ENCODE data around the gene NXNL1.
"Not testable (repeated sequence)": the region's sequence is repeated elsewhere in the genome, so short reads cannot be mapped to it uniquely, and the experiment has no call there.

Gene NXNL1

GRCh38 chr19:17486545-17487240 is 26.0 kb upstream of the NXNL1 start:
- DNase-seq, result no peak

- no peak for DNase-seq
These were observed 23.9 kb upstream of the NXNL1 start for GRCh38 chr19:17484520-17485185.

DNA sequence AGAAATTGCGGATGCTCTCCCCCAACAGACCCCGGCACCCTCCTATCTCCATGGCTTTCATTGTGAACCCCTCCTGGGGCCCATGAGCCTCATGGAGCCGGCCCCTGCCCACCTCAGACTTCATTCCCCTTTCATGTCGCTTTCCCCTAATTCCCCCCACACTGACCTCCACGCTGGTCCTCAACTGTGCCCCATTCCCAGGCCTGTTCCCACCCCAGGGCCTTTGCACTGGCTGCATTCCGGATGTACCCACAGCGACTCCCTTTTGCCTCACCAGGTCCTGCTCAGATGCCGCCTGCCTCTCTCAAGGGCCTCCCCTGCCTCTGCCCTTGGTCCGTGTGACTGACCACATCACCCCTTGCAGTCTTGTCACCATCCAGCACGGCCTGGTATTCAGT is 22.9 kb upstream of the NXNL1 start:
- no peak for DNase-seq

- no peak for DNase-seq
These were observed 22.3 kb upstream of the NXNL1 start for GRCh38 chr19:17482877-17483604.

DNA sequence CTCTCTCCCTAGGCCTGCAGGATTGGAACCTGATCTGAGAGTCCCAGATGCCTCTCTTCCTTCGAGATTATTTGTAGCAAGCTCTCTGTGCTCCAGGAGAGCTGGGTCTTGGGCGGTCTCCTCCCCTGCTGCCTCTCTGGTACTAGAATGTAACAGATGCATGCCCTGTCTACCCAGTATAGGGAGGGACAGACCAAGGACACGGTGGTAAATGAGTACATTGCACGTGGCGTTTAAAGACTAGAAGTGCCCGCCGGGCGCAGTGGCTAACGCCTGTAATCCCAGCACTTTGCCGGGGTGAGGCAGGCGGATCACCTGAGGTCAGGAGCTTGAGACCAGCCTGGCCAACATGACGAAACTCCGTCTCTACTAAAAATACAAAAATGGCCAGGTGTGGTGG is 21.3 kb upstream of the NXNL1 start:
- no peak for DNase-seq

- DNase-seq, result no peak
These were observed 18.6 kb upstream of the NXNL1 start for GRCh38 chr19:17479325-17479791.

GRCh38 chr19:17475541-17476115 is 14.9 kb upstream of the NXNL1 start:
- no peak for DNase-seq

GRCh38 chr19:17475011-17475540 is 14.3 kb upstream of the NXNL1 start:
- not testable (repeated sequence) for DNase-seq

GRCh38 chr19:17473041-17473440 is 12.3 kb upstream of the NXNL1 start:
- DNase-seq, result no peak

DNA sequence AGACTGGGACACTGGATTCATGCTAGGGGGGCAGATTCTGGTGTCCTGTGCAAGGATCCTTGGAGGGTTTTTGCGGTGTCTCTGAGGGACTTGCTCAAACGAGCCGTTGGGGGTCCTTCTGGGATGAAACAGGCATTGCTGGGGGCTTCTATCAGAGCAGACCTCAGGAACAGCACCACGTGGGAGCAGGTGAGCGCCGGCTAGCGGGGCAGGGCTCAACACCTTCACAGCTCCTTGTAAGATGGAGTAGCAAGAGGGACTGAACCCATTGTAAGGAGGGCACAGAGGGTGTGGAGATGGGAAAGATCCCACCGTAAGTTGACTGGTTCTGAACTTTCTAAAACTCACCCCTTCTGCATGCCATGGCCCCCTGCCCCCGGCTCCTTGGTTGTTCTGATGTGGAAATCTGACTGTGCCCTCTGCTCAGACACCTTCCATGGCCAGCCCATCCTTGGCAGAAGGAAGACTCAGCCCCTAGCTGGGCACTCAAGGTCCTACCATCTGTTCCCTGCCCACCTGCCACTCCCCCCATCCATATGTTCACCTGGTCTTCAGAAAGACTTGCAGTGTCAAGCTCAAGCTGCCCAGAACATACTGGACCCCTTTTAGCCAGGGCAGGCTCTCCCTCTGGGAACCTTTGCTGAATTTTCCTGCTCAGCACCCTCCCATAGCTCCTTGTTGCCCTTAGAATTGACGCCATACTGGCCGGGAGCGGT is 10.8 kb upstream of the NXNL1 start:
- DNase-seq, result no peak

DNA sequence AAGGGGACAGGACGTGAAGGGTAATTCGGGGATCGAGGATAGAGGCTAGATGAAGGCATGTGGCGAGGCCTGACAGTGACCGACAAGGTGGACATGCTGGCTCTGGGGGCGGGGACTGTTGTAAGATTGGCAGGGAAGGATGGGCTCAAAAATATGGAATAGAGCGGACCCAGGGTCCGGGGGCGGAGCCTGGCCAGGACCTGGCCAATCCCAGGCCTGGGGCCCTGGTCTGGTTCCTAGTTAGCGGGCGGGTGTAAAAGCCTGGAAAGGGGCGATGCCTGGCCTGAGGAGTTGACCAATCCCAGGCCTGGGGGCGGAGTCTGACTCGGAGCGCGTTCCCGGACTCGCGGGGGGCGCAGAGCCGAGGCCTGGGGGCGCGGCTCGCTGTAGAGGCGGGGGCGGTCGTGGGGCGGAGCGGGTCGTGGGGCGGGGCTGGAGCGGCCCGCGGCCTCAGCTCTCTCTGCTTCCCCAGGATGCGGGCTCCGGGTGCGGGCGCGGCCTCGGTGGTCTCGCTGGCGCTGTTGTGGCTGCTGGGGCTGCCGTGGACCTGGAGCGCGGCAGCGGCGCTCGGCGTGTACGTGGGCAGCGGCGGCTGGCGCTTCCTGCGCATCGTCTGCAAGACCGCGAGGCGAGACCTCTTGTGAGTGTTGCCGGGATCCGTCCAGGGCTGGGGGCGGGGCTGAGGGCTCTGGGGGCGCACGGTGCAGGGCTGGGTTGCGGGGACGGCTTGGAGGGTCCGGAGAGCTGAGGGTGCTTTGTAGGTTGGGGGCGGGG is 9.5 kb upstream of the NXNL1 start, which contains the start of gene SLC27A1:
SLC27A1 (plus strand) TSS at position 457 of the 774 bp plus-strand sequence; CDS start at position 474, 17 bp downstream.
- DNase-seq, result peak; percentile 92

DNA sequence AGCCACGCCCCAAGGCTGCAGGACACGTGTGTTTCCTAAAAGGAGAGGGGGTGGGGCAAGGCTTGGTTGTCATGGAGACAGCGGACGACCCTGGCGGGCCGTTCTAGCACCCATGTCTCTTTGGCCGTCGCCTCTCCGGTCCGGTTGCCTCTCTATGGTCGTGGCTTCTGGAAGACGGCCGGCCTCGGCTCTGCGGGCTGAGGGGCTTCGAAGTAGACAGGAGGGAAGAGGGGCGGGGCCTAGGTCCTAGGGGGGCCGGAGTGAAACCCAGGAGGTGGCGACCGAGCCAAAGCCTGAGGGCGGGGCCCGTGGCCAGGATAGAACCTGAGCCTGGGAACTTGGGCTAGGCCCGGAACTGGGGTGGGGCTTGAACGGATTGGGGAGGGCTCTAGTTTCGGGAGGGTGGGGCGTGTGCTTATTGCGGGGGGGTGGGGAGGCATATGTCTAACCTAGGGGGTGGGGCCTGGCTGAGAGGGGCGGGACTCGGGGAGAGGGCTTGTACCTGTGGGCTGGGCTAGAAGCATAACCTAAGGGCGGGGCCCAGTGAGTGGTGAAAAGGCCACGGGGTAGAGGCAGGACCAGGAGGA is 8.8 kb upstream of the NXNL1 start:
- peak; percentile 48 for DNase-seq

DNA sequence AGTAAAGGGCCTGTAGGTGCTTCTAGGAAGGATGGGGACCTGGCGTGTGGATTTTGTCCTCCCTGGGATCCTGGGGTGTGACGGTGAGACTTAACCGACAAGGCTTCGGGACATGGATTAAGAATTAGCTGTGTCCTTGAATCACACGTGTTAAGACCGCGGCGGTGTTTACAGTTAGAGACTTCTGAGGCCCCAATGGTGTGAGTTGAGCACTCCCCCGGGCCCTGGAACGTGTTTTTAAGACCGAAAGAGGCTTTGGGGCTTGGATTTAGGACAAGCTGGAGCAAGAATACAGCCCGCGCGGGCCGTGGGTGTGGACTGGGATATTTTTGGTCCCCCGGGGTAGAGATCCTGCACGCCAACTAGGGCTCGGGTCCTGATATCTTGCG is 8.4 kb upstream of the NXNL1 start:
- no peak for DNase-seq

DNA sequence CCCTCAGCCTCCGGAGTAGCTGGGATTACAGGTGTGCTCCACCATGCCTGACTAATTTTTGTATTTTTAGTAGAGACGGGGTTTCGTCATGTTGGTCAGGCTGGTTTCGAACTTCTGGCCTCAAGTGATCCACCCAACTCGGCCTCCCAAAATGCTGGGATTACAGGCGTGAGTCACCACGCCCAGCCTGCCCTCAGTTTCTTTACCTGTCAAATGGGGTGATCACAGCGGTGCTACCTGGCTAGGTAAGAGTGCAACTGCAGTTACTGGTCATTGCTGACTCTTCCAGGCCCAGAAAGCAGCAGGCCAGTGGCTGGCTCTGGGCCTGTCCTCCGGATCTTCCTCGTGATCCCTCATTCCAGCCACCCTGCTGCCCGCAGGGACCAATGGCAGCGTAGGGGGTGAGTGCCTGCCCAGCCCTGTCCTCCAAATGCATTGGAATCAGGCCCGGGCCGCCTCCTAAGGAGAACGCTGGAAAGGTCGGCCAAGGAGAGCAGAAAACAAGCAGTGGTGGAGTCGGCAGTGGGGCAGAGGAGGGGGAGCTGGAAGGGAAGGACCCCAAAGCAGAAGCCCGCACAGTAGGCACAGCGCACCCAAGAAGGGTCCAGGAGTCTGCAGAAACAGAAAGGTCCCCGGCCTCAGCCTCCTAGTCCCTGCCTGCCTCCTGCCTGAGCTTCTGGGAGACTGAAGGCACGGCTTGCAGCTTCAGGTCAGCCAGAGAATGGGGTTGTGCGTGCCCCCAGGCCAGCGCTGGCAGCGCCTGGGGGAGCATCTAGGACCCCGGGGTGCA is 7.8 kb upstream of the NXNL1 start:
- no peak for DNase-seq

GRCh38 chr19:17467471-17468301 is 7.0 kb upstream of the NXNL1 start:
- no peak for DNase-seq

GRCh38 chr19:17466487-17466850 is 5.7 kb upstream of the NXNL1 start:
- DNase-seq, result no peak

GRCh38 chr19:17458970-17459369 is 1.8 kb downstream of the NXNL1 start:
- DNase-seq, result no peak

DNA sequence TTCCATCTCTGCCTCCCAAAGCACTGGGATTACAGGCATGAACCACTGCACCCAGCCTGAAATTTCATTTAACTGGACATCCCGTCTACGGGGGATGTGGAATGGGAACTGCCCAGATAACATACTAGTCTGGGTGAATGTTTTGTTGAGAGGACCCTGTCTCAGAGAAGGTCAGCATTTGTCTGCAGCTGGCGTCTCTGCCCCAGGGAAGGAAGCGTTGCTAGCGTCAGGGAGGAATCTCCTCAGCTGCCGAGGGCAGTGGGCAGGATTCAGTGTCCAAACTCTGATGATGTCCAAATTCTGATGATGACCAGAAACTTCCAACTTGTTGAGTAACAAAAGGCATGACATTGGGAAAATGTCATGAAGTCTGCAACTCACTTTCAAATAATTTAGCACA is 3.1 kb downstream of the NXNL1 start:
- DNase-seq, result no peak

GRCh38 chr19:17456127-17456526 is 4.6 kb downstream of the NXNL1 start:
- no peak for DNase-seq

Measured in NCI-H2081 treated with DMSO at 0.1 percent for 48 hours (cell line).